Activated CD4-positive, alpha-beta T cell treated with anti-CD3 and anti-CD28 coated beads, Interleukin-2, amount 50 U/mL, for 48 hours (primary cell): ENCODE results near the gene LEKR1.

Experiments used
- DNase-seq, 2 experiments: peaks; one replicate each; pipeline ENCODE4 v3.0.0-alpha.2; 2020

The LEKR1 gene

DNA sequence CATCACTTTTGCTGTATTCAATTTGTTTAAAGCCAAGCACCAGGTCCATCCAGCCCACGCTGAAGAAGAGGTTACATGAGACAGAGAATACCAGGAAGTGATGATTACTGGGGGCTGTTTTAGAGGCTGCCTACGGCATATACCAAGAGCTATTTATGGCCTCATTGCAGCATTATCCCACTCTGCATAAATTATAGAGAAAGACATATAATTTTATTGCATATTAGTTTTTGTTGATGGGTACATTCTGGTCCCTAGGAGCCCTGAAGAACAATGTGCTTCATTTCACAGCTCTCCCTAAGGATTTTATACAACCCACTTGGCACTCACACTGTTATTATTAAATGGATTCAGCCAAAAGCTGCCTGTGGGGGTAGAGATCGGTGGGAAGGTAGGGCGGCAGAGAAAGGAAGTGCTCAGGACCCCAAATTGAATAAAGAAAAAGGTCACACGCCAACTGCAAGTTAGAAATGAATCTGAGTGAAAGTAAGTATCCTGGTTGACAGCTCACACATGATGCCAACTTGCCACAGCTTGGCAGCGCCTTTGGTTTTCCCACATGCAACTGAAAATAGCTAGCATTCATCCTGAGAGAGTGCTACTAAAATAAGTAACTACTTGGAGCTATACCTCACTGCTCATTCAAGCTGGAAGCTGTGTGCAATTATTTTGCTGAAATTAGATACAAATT is 260.1 kb downstream of the LEKR1 start:
- DNase-seq, result peak in 1 of 2 experiments; percentile 36

DNA sequence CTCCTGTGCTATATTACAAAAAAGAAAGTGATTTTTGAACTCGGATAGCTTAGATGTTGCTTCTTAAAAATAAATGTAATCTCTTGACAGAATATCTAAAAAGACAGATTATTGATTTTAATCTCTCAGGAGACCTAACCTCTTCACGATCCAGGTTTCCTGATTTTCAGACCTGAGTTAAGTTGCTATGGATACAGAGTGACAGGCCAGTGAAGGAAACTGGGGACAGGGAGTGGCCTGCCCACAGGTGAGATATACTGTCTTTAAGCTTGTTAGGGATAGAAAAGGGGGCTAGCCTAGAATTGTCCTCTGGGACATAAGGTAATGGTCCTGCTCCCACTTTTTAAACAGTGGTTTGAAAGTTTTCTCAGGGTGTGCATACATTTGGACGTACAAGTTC is 260.6 kb downstream of the LEKR1 start:
- DNase-seq, result no peak

- DNase-seq, result no peak
Observed at GRCh38 chr3:157087373-157087772, 261.2 kb downstream of the LEKR1 start.

GRCh38 chr3:157087780-157088600 is 261.8 kb downstream of the LEKR1 start:
- DNase-seq, result no peak

GRCh38 chr3:157088601-157089454 is 262.7 kb downstream of the LEKR1 start:
- peak; percentile 93 to 94 for DNase-seq

- DNase-seq, result peak; percentile 50 to 56
Observed at GRCh38 chr3:157089455-157090221, 263.5 kb downstream of the LEKR1 start.

- DNase-seq, result no peak
Observed at GRCh38 chr3:157091083-157091833, 265.1 kb downstream of the LEKR1 start.

DNA sequence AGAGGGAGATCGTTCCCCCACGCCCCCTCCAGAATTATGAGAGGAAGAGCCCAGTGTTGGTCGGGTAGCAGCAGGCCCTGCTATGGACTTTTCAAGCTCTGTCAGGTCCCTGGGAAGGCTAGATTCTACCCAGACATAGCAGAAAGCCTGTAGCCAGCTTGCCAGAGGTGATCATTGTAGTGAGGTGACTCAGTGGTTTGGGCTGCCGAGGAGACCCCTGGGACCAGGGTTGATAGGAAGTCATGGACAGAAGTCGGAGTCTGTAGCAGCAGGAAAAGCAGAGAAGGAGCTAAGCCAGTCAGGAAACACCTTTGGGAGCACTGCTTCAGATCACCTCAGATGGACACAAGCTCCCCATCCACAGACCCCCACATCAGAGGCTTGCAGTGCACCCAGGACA is 266.1 kb downstream of the LEKR1 start:
- no peak for DNase-seq

GRCh38 chr3:157093096-157093495 is 266.9 kb downstream of the LEKR1 start:
- DNase-seq, result no peak

GRCh38 chr3:157094301-157094700 is 268.1 kb downstream of the LEKR1 start:
- no peak for DNase-seq

GRCh38 chr3:157094751-157095480 is 268.8 kb downstream of the LEKR1 start:
- no peak for DNase-seq
